ENCODE measurements around the gene SCGB3A1.

Gene SCGB3A1

GRCh38 chr5:180591311-180591887 is at the start of gene SCGB3A1:
SCGB3A1 (minus strand) TSS chr5:180591499; CDS start chr5:180591462, 37 bp downstream.
- no peak for DNase-seq (ENCODE audit: low read depth in 2 of 2)

GRCh38 chr5:180640611-180640860 is 49.2 kb upstream of the SCGB3A1 start:
- no peak for DNase-seq (ENCODE audit: low read depth in 2 of 2)

- DNase-seq (ENCODE audit: low read depth in 2 of 2), result no peak
Measured at GRCh38 chr5:180639741-180640610, 48.7 kb upstream of the SCGB3A1 start.

GRCh38 chr5:180639287-180639686 is 48.0 kb upstream of the SCGB3A1 start:
- DNase-seq (ENCODE audit: low read depth in 2 of 2), result no peak

- no peak for DNase-seq (ENCODE audit: low read depth in 2 of 2)
Measured at GRCh38 chr5:180637962-180638680, 46.8 kb upstream of the SCGB3A1 start.

- DNase-seq (ENCODE audit: low read depth in 2 of 2), result no peak
Measured at GRCh38 chr5:180636403-180637075, 45.2 kb upstream of the SCGB3A1 start.

DNA sequence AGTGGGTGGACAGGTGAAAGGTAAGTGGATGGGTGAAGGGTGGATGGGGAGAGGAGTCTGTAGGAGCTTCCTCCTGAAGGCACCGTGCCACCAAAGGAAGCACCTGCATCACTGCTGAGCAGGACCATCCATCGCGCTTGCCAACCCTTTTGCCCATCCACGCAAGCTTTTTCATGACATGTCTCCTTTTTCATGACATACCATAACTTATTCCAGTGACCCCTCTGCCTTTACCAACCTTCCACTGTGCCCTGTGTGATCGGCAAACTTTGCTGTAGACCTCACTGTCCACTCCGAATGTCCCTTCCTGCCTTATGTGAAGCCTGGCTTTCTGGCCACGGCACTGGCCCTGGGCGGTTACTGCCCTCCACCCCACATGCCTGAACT is 44.7 kb upstream of the SCGB3A1 start:
- no peak for DNase-seq (ENCODE audit: low read depth in 2 of 2)

GRCh38 chr5:180633283-180634177 is 42.2 kb upstream of the SCGB3A1 start:
- no peak for DNase-seq (ENCODE audit: low read depth in 2 of 2)

GRCh38 chr5:180632768-180633167 is 41.5 kb upstream of the SCGB3A1 start:
- no peak for DNase-seq (ENCODE audit: low read depth in 2 of 2)

GRCh38 chr5:180631549-180632383 is 40.5 kb upstream of the SCGB3A1 start:
- DNase-seq (ENCODE audit: low read depth in 2 of 2), result no peak

GRCh38 chr5:180630426-180630825 is 39.1 kb upstream of the SCGB3A1 start:
- no peak for DNase-seq (ENCODE audit: low read depth in 2 of 2)

GRCh38 chr5:180629831-180630382 is 38.6 kb upstream of the SCGB3A1 start:
- DNase-seq (ENCODE audit: low read depth in 2 of 2), result no peak

DNA sequence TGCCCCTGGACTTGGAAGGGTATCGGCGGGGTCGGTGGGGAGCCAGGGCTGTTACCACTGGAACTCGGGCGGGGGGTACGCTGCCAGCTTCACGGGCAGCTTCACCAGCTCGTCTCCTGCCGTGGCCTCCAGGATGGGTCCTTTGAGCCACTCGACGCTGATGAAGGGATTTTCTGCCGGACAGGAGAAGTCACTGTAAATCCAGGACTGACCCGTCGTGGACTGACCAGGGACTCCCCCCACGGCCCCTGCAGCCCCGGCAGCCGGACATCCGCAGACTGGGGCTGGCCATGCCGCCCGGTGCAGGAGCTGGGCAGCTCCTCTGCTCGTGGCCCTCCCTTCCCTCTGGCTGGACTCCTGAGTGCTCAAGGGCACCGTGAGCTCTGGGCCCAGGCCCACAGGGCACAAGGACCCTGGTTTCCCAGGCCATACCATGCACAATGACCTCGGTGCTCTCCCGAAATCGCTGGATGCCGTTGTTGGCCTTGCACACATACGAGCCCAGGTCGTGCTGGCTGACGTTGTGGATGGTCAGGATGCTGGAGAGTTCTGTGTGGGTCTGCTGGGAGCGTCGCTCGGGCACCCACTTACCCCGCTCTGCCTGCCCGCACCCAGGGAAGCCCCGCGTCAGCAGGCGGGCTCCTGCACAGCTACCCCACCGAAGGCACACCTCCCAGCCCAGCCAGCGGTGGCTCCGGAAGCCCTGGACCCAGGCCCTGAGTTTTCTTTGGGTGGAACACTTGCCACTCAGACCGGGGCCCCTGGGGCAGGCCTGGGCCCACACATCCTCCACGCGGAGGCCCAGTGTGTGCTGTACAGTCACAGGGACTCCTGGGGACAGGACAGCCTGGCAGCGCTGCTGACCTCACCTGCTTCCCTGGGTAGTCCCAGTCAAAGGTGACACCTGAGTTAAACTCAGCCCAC is 37.8 kb upstream of the SCGB3A1 start:
- no peak for DNase-seq (ENCODE audit: low read depth in 2 of 2)

GRCh38 chr5:180628211-180628610 is 36.9 kb upstream of the SCGB3A1 start:
- DNase-seq (ENCODE audit: low read depth in 2 of 2), result no peak

GRCh38 chr5:180627386-180628120 is 36.3 kb upstream of the SCGB3A1 start:
- no peak for DNase-seq (ENCODE audit: low read depth in 2 of 2)

DNA sequence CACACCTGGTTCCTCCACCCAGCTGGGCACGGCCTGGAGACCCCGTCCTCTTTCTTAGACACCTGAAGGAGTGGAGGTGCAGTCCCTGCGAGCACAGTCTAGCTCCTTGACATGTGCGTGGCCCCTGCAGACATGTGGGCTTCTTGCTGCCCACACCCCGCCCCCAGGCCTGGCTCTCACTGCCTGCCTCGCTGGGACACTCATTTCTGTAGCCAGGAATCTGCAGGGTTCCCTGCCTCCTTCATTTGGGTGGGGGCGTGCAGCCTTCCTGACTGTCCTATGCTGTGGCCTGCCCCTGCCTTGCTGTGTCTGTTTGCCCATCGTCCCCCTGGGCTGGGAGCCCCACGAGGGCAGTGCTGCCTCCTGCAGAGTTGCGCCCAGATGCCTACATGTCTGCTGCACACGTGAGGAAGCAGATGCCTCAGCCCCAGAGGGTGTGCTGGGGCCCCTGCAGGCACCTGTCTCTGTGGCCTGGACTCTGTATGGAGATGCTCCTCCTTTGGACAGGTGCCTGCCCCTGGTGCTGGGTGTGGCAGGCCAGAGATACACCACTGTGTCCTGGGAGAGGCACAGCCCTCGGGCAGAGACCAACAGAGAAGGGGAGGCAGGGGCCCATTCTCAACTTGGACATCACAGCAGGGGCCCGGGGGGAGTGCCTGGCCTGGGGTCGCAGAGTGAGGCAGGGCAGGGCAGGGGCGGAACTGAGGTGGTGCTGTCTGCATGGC is 35.5 kb upstream of the SCGB3A1 start:
- DNase-seq (ENCODE audit: low read depth in 2 of 2), result no peak

DNA sequence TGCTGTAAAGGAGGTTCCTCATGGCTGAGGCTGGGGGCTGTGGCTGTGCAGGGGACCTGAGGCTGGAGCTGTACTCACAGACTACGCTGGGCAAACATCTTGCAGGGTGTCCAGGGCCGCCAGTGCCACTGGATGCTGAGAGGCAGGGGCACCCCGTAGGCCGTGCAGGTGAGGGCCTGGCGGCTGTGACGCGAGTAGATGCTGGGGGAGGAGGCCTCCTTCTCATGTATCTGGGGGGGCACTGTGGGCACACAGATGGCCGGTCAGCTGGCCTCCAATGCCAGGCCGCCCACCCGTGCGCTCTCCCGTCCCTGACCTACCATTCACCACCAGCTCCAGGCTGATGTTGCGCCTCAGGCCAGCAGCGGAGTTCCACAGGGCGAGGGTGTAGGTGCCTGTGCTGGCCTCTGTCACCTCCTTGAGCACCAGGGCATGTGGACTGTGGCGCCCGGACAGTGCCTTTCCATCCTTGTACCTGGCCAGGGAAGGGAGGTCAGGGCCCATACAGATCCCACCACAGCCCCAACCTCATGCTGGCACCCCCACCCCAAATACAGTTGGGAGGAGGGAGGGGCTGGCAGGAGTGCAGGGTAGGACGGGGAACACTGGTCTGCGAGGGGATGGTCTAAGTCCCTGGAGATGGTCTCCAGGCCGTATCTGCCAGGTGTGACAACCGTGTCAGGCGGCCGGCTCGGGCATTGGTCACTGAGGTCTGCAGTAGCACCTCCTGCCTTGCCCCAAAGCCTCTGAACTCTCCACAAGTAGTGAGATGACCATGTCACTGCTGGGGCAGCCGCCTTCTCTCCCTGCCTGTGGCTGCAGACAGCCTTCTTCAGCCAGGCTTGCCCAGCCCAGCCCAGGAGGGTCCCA is 34.7 kb upstream of the SCGB3A1 start:
- DNase-seq (ENCODE audit: low read depth in 2 of 2), result no peak
